ENCODE data around the gene IRAK3.
A peak's percentile ranks its signal among the peaks of the same experiment; 100 is the strongest.
"Not testable (repeated sequence)": the region's sequence is repeated elsewhere in the genome, so short reads cannot be mapped to it uniquely, and the experiment has no call there.

The IRAK3 gene

GRCh38 chr12:66228462-66228861, 39.4 kb downstream of the IRAK3 start:
- no peak for DNase-seq

- no peak for DNase-seq
These were observed 43.2 kb downstream of the IRAK3 start for GRCh38 chr12:66232263-66232662.

- DNase-seq = peak; percentile 3
These were observed 45.2 kb downstream of the IRAK3 start for GRCh38 chr12:66234037-66234693.

- peak; percentile 15 for DNase-seq
These were observed 46.0 kb downstream of the IRAK3 start for GRCh38 chr12:66234773-66235625.

GRCh38 chr12:66235626-66236281, 46.7 kb downstream of the IRAK3 start:
- DNase-seq = no peak

- DNase-seq = not testable (repeated sequence)
These were observed 47.3 kb downstream of the IRAK3 start for GRCh38 chr12:66236282-66236675.

GRCh38 chr12:66236969-66237368, 48.0 kb downstream of the IRAK3 start:
- no peak for DNase-seq

- no peak for DNase-seq
These were observed 48.6 kb downstream of the IRAK3 start for GRCh38 chr12:66237505-66238175.

GRCh38 chr12:66239295-66239694, 50.3 kb downstream of the IRAK3 start:
- DNase-seq = no peak

- no peak for DNase-seq
These were observed 51.2 kb downstream of the IRAK3 start for GRCh38 chr12:66240096-66240820.

- no peak for DNase-seq
These were observed 52.3 kb downstream of the IRAK3 start for GRCh38 chr12:66241061-66242043.

- DNase-seq = no peak
These were observed 53.3 kb downstream of the IRAK3 start for GRCh38 chr12:66242311-66242710.

GRCh38 chr12:66243911-66244310, 54.9 kb downstream of the IRAK3 start:
- DNase-seq = no peak

GRCh38 chr12:66244446-66244845, 55.4 kb downstream of the IRAK3 start:
- no peak for DNase-seq

GRCh38 chr12:66247741-66248140, 58.7 kb downstream of the IRAK3 start:
- no peak for DNase-seq

GRCh38 chr12:66251049-66251448, 62.0 kb downstream of the IRAK3 start:
- DNase-seq = no peak

GRCh38 chr12:66252771-66253170, 63.8 kb downstream of the IRAK3 start:
- DNase-seq = no peak

- DNase-seq = no peak
These were observed 66.7 kb downstream of the IRAK3 start for GRCh38 chr12:66255737-66256136.

GRCh38 chr12:66258011-66258410, 69.0 kb downstream of the IRAK3 start:
- no peak for DNase-seq

GRCh38 chr12:66262737-66263136, 73.7 kb downstream of the IRAK3 start:
- no peak for DNase-seq

- DNase-seq = no peak
These were observed 79.5 kb downstream of the IRAK3 start for GRCh38 chr12:66268562-66268961.
